ENCODE measurements around the gene DMC1.
"Not testable (repeated sequence)": the region's sequence is repeated elsewhere in the genome, so short reads cannot be mapped to it uniquely, and the experiment has no call there.

DMC1 gene, protein sequence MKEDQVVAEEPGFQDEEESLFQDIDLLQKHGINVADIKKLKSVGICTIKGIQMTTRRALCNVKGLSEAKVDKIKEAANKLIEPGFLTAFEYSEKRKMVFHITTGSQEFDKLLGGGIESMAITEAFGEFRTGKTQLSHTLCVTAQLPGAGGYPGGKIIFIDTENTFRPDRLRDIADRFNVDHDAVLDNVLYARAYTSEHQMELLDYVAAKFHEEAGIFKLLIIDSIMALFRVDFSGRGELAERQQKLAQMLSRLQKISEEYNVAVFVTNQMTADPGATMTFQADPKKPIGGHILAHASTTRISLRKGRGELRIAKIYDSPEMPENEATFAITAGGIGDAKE

DNA sequence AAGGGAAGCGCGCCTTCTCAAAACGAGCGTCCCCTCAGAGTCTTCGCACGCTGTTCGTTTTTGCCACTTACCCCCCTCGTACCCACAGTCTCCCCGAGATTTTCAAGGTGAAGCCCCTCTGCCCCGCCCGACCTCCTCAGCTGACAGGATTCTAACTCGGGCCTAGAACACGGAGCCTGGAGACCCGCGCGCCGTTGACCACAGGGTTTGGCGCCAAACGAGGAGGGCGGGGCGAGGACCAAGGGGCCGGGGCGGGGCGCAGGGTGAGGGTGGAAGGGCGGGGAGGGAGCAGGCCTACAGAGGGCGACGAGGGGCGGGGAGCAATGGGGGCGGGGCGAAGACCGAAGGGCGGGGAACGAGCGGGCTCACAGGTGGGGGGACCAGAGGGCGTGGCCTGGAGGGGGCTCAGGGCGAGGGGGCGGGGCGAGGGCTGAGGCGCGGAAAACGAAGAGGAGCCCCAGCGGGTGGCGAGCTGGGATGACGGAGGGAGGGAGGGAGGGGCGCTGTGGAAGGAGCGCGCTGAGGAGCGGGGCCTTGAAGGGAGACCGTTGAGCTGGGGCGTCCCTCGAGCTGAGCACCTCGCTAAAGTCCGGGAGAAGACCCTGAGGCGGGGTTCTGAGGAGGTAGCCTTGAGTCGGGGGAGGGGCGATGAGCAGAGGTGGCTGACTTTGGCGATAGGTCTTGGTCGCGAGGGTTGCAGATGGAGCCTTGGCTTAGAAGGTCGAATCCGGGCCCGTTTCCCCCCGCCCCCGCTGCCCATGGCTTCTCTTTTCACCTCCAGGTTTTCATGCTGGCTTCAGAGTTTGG, at the start of gene DMC1:
TSS of gene DMC1 (minus strand) at position 212 of the 807 bp plus-strand sequence. CDS start 1,927 bp downstream, outside the sequence.
- Histone ChIP-seq H3K36me3 (ENCODE audit: control insufficient read depth, insufficient read depth, low read length) (no peaks in the 10 kb centered on the region), H3K4me3 (ENCODE audit: low read depth, low read length) (peak within 1 kb of the TSS; percentile 85), H3K27ac (ENCODE audit: low read depth, low read length) (peak within 1 kb of the TSS; percentile 69; the same call in 1 of the 2 replicates), H3K9ac (ENCODE audit: low read length) (peak within 1 kb of the TSS; percentile 95), H3K27me3 (ENCODE audit: control insufficient read depth, insufficient read depth, low read length) (no peaks in the 10 kb centered on the region), H3K4me1 (ENCODE audit: control insufficient read depth, insufficient read depth, low read length) (peaks cover 20% of the 10 kb centered on the region), H3K9me3 (ENCODE audit: control insufficient read depth, insufficient read depth, low read depth, low read length) (no peaks in the 10 kb centered on the region)

DNA sequence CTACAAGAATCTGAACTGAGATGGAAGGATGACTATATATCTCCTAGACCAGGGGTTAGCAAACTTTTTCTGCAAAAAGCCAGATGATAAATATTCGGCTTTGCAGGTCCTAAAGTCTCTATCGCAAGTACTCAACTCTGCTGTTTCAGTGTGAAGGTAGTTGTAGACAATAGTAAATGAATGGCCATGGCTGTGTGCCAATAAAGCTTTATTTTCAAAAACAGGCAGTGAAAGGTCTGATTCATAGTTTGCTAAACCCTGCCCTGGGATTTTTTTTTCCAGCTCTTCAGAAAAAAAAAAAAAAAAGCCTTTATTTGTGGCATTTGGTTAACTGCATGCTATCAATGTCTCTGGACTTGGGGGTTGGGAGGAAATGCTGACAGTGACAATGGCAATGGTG, 48.7 kb upstream of the DMC1 start:
- H3K4me3 ChIP-seq (ENCODE audit: low read depth, low read length): no peak overlapping the region
- H3K4me1 ChIP-seq (ENCODE audit: control insufficient read depth, insufficient read depth, low read length): no peaks in the 10 kb centered on the region
- no peak overlapping the region for H3K9ac ChIP-seq (ENCODE audit: low read length)
- H3K9me3 ChIP-seq (ENCODE audit: control insufficient read depth, insufficient read depth, low read depth, low read length): peaks cover 14% of the 10 kb centered on the region; the same call in 1 of the 2 replicates
- peaks cover 25% of the 10 kb centered on the region for H3K36me3 ChIP-seq (ENCODE audit: control insufficient read depth, insufficient read depth, low read length)
- H3K27me3 ChIP-seq (ENCODE audit: control insufficient read depth, insufficient read depth, low read length): no peaks in the 10 kb centered on the region
- H3K27ac ChIP-seq (ENCODE audit: low read depth, low read length): no peak overlapping the region

DNA sequence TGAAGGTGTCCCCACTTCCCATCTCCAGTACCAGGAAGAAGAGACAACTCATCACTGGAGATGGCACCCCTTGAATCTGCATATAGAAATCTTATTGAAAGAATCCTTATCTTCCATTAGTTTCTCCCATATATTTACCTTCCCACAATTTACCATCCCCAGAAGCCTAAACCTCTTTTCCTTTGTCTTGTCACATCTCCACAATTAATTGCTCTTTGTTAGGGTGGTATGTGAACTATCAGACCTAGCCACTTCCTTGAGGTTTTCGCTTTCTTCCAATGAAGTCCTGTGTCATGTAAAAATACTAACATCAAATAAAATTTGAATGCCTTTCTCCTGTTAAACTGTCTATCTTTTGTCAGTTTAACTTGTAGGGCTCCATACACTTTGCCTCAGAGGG, 48.3 kb upstream of the DMC1 start:
- H3K27ac ChIP-seq (ENCODE audit: low read depth, low read length): no peak overlapping the region
- H3K27me3 ChIP-seq (ENCODE audit: control insufficient read depth, insufficient read depth, low read length): no peaks in the 10 kb centered on the region
- H3K4me3 ChIP-seq (ENCODE audit: low read depth, low read length): no peak overlapping the region
- no peak overlapping the region for H3K9ac ChIP-seq (ENCODE audit: low read length)
- H3K4me1 ChIP-seq (ENCODE audit: control insufficient read depth, insufficient read depth, low read length): no peaks in the 10 kb centered on the region
- peaks cover 25% of the 10 kb centered on the region for H3K36me3 ChIP-seq (ENCODE audit: control insufficient read depth, insufficient read depth, low read length)
- peaks cover 14% of the 10 kb centered on the region; the same call in 1 of the 2 replicates for H3K9me3 ChIP-seq (ENCODE audit: control insufficient read depth, insufficient read depth, low read depth, low read length)

DNA sequence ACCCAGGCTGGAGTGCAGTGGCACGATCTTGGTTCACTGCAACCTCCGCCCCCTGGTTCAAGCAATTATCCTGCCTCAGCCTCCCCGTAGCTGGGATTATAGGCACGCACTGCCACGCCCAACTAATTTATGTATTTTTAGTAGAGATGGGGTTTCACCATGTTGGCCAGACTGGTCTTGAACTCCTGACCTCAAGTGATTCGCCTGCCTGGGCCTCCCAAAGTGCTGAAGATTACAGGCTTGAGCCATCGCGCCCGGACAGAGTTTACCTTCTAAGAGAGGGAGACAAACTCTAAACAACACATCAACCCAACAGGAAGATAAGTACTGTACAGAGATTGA, 45.1 kb upstream of the DMC1 start:
- Histone ChIP-seq H3K9me3 (ENCODE audit: control insufficient read depth, insufficient read depth, low read depth, low read length) (peaks cover 14% of the 10 kb centered on the region; the same call in 1 of the 2 replicates), H3K36me3 (ENCODE audit: control insufficient read depth, insufficient read depth, low read length) (peaks cover 24% of the 10 kb centered on the region)
- not testable (repeated sequence) for H3K27ac ChIP-seq (ENCODE audit: low read depth, low read length); H3K27me3 ChIP-seq (ENCODE audit: control insufficient read depth, insufficient read depth, low read length); H3K4me1 ChIP-seq (ENCODE audit: control insufficient read depth, insufficient read depth, low read length); H3K9ac ChIP-seq (ENCODE audit: low read length); H3K4me3 ChIP-seq (ENCODE audit: low read depth, low read length)

DNA sequence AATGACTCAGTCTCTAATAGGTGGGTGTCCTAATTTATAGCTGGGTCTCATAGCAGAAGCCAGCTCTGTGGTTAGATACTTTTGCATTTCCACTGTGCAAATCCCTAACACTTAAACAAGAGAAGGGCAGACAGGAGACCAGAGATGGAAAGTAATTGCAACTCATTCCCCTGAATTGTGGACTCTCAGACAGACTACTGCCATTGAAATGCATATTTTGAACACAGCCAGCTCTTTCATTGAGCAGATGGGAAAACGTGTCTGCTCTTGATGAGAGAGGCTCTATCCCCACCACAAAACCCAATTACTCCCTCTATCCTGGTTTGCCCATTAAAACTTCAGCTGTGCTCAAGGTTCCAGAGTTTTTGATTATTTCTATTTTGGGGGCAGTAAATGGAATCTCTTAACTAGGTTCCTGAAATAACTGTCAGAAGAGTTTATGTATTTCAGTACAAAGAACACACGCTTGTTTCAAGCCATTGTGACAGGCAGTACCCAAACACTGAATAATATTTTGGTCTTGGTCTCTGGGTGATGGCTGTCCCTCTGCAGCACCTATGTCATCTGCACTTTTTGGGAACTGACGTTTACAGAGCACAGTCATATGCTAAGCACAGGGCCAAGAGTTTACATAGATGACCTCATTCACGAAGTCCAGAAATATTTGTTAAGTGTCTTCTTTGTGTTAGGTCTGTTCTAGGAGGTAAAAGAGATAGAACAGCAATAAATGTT, 44.5 kb upstream of the DMC1 start:
- Histone ChIP-seq H3K4me3 (ENCODE audit: low read depth, low read length) (no peak overlapping the region), H3K9me3 (ENCODE audit: control insufficient read depth, insufficient read depth, low read depth, low read length) (peaks cover 14% of the 10 kb centered on the region; the same call in 1 of the 2 replicates), H3K4me1 (ENCODE audit: control insufficient read depth, insufficient read depth, low read length) (no peaks in the 10 kb centered on the region), H3K9ac (ENCODE audit: low read length) (no peak overlapping the region), H3K27ac (ENCODE audit: low read depth, low read length) (no peak overlapping the region), H3K27me3 (ENCODE audit: control insufficient read depth, insufficient read depth, low read length) (no peaks in the 10 kb centered on the region), H3K36me3 (ENCODE audit: control insufficient read depth, insufficient read depth, low read length) (peaks cover 18% of the 10 kb centered on the region)

DNA sequence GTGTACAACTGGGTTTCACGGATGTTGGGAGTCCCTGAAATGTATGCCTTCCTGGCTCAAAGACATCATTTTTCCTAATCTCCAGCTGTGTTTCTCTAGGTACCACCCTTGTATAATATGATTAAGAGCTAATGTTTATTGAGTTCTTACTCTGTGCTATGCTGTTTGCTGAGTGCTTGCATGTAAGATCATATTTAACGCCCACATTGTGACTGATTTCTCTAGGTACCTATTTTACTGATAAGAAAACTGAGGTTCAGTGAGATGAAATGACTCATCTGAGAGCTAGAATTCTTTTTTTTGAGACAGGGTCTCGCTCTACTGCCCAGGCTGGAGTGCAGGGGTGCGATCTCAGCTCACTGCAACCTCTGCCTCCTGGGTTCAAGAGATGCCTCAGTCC, 43.6 kb upstream of the DMC1 start:
- Histone ChIP-seq H3K27ac (ENCODE audit: low read depth, low read length) (no peak overlapping the region), H3K4me1 (ENCODE audit: control insufficient read depth, insufficient read depth, low read length) (no peaks in the 10 kb centered on the region), H3K4me3 (ENCODE audit: low read depth, low read length) (no peak overlapping the region), H3K9me3 (ENCODE audit: control insufficient read depth, insufficient read depth, low read depth, low read length) (peaks cover 9% of the 10 kb centered on the region; the same call in 1 of the 2 replicates), H3K9ac (ENCODE audit: low read length) (no peak overlapping the region), H3K36me3 (ENCODE audit: control insufficient read depth, insufficient read depth, low read length) (peaks cover 18% of the 10 kb centered on the region), H3K27me3 (ENCODE audit: control insufficient read depth, insufficient read depth, low read length) (no peaks in the 10 kb centered on the region)

DNA sequence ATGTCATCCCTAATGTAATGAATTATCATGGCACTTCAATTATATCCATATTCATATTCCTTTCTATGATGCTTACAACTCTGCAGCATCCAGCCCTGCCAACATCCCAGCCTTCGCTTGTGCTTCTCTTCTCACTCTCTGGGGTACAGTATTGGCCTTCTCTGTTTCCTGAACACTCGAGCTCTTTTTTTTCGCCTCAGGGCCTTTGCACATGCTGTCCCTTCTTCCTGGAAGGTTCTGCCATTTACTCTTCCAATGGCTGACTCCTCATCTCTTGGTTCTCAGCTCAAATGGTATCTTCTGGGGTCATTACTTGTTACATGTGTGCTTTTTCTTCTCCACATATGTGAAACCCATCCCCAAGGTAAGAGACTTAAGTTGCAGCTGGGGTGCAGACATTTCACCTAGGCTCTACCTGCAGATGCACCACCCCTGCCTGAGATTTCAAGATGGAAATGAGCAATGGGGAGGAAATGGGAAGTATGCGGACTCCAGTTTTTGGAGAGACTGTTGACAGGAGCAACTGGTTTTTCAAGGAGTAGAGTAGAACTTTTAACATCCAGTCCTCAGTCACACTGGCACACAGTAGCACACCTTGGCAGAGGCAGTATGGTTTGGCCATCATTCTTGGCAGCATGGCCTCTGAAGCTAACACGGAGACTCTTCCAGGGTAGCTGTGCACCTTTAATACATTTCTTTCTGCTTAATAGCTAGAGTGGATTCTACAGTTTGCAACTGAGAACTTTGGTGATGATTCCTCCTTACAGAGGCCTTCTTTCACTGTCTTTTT, 42.4 kb upstream of the DMC1 start:
- Histone ChIP-seq H3K4me3 (ENCODE audit: low read depth, low read length) (no peak overlapping the region), H3K27ac (ENCODE audit: low read depth, low read length) (no peak overlapping the region), H3K9ac (ENCODE audit: low read length) (no peak overlapping the region), H3K27me3 (ENCODE audit: control insufficient read depth, insufficient read depth, low read length) (no peaks in the 10 kb centered on the region), H3K4me1 (ENCODE audit: control insufficient read depth, insufficient read depth, low read length) (no peaks in the 10 kb centered on the region), H3K36me3 (ENCODE audit: control insufficient read depth, insufficient read depth, low read length) (peaks cover 8% of the 10 kb centered on the region), H3K9me3 (ENCODE audit: control insufficient read depth, insufficient read depth, low read depth, low read length) (no peaks in the 10 kb centered on the region)

DNA sequence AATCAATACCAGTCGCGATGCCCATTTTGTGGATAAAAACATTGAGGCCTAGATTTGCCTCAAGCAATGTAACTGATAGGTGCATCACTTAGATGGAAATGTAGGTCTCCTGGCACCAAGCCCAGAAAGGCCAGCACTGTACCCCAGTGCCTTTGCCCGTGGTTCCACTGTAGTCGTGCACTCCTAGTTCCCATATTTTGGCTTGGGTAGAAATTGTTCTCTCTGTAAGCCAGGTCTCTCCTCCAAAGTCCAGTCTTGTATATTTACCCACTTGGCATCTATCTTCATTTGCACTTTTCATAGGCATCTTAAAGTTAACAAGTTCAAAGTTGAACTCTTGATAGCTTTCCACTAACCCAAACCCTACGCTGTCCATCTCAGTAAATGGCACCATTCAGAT, 41.6 kb upstream of the DMC1 start:
- Histone ChIP-seq H3K27ac (ENCODE audit: low read depth, low read length) (no peak overlapping the region), H3K4me1 (ENCODE audit: control insufficient read depth, insufficient read depth, low read length) (no peaks in the 10 kb centered on the region), H3K4me3 (ENCODE audit: low read depth, low read length) (no peak overlapping the region), H3K27me3 (ENCODE audit: control insufficient read depth, insufficient read depth, low read length) (no peaks in the 10 kb centered on the region), H3K36me3 (ENCODE audit: control insufficient read depth, insufficient read depth, low read length) (0 out of 2 replicates have a peak, but pooled peaks cover 4% of the 10 kb centered on the region), H3K9ac (ENCODE audit: low read length) (no peak overlapping the region), H3K9me3 (ENCODE audit: control insufficient read depth, insufficient read depth, low read depth, low read length) (no peaks in the 10 kb centered on the region)

DNA sequence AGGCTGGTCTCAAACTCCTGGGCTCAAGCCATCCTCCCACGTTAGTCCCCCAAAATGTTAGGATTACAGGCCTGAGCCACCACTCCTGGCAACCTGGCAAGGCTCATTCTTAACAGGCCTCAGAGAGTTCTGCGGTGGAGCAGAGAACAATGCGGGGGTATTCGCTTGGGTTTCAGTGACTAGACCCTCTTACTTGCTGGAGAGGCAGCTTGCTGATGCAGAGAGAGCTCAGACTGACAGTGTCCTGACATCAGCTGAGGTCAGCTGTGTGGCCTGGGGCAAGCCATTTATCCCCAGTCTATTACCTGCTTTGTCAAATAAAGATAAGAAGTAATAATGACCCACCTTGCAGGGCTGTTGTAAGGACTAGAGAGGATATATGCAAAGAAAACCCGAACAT, 40.3 kb upstream of the DMC1 start:
- Histone ChIP-seq H3K27me3 (ENCODE audit: control insufficient read depth, insufficient read depth, low read length) (no peaks in the 10 kb centered on the region), H3K27ac (ENCODE audit: low read depth, low read length) (no peak overlapping the region), H3K4me1 (ENCODE audit: control insufficient read depth, insufficient read depth, low read length) (no peaks in the 10 kb centered on the region), H3K4me3 (ENCODE audit: low read depth, low read length) (no peak overlapping the region), H3K9ac (ENCODE audit: low read length) (no peak overlapping the region), H3K9me3 (ENCODE audit: control insufficient read depth, insufficient read depth, low read depth, low read length) (no peaks in the 10 kb centered on the region), H3K36me3 (ENCODE audit: control insufficient read depth, insufficient read depth, low read length) (0 out of 2 replicates have a peak, but pooled peaks cover under 1% of the 10 kb centered on the region)

DNA sequence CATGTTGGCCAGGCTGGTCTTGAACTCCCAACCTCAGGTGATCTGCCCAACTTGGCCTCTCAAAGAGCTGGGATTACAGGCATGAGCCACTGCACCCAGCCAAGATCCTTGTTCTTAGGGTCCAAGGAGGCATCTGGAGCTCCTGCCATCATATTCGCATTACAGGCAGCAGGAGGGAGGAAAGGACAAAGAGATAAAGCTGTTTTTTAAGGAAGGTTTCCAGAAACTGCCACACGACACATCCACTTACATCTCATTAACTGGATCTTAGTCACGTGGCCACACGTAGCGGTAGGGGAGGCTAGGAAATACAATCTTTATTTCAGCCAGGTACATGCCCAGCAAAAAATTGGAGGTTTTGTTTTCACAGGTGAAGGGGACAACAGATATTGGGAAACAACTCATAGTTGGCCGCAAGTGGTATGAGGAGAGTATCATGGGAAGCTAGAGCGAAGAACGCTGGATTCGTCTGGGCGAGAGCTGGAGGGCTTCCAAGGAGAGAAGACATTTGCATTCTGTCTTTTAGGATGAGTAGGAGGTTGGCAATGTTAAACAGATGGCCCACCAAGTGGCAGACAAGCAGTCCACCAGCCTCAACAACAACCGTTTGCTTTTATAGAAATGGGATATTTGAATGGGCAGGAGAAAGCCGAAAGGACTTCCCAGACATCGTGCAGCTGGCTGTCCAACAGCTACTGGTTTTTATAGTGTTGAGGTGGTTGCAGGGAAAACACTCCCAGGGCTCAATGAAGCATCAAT, 39.2 kb upstream of the DMC1 start:
- H3K9me3 ChIP-seq (ENCODE audit: control insufficient read depth, insufficient read depth, low read depth, low read length): no peaks in the 10 kb centered on the region
- H3K4me1 ChIP-seq (ENCODE audit: control insufficient read depth, insufficient read depth, low read length): no peaks in the 10 kb centered on the region
- H3K4me3 ChIP-seq (ENCODE audit: low read depth, low read length): no peak overlapping the region

More for the DNA sequence above, 39.2 kb upstream of the DMC1 start:
- Histone ChIP-seq H3K27ac (ENCODE audit: low read depth, low read length) (no peak overlapping the region), H3K27me3 (ENCODE audit: control insufficient read depth, insufficient read depth, low read length) (no peaks in the 10 kb centered on the region), H3K9ac (ENCODE audit: low read length) (no peak overlapping the region), H3K36me3 (ENCODE audit: control insufficient read depth, insufficient read depth, low read length) (no peaks in the 10 kb centered on the region)
